IPS-20b (cell line): ENCODE data around the gene REXO1.
"Not testable (repeated sequence)": the region's sequence is repeated elsewhere in the genome, so short reads cannot be mapped to it uniquely, and the experiment has no call there.

Source experiments
- H3K27ac ChIP-seq: one replicate; pipeline ENCODE4 v1.5.1; 2013; ENCODE audit warnings: low read length
- H3K27me3 ChIP-seq: 2 replicates; pipeline ENCODE4 v1.6.1; 2013; ENCODE audit warnings: mild to moderate bottlenecking, low read length, inconsistent platforms; ENCODE audit not compliant: insufficient read depth
- H3K36me3 ChIP-seq: 2 replicates; pipeline ENCODE4 v1.6.1; 2013; ENCODE audit warnings: low read depth, mild to moderate bottlenecking, inconsistent platforms, low read length, moderate library complexity; ENCODE audit not compliant: insufficient read depth
- H3K4me1 ChIP-seq: 2 replicates; pipeline ENCODE4 v1.6.1; 2013; ENCODE audit warnings: mild to moderate bottlenecking, control low read depth, inconsistent platforms, low read length, moderate library complexity; ENCODE audit not compliant: insufficient read depth
- H3K4me3 ChIP-seq: 2 replicates; pipeline ENCODE4 v1.5.1; 2013; ENCODE audit warnings: mild to moderate bottlenecking, low read length, inconsistent platforms
- H3K9ac ChIP-seq: 2 replicates; pipeline ENCODE4 v1.6.1; 2013; ENCODE audit warnings: low read depth, mild to moderate bottlenecking, inconsistent platforms, low read length, moderate library complexity
- H3K9me3 ChIP-seq: 2 replicates; pipeline ENCODE4 v1.6.1; 2013; ENCODE audit warnings: mild to moderate bottlenecking, low read depth, low read length, inconsistent platforms; ENCODE audit not compliant: insufficient read depth

Gene REXO1

DNA sequence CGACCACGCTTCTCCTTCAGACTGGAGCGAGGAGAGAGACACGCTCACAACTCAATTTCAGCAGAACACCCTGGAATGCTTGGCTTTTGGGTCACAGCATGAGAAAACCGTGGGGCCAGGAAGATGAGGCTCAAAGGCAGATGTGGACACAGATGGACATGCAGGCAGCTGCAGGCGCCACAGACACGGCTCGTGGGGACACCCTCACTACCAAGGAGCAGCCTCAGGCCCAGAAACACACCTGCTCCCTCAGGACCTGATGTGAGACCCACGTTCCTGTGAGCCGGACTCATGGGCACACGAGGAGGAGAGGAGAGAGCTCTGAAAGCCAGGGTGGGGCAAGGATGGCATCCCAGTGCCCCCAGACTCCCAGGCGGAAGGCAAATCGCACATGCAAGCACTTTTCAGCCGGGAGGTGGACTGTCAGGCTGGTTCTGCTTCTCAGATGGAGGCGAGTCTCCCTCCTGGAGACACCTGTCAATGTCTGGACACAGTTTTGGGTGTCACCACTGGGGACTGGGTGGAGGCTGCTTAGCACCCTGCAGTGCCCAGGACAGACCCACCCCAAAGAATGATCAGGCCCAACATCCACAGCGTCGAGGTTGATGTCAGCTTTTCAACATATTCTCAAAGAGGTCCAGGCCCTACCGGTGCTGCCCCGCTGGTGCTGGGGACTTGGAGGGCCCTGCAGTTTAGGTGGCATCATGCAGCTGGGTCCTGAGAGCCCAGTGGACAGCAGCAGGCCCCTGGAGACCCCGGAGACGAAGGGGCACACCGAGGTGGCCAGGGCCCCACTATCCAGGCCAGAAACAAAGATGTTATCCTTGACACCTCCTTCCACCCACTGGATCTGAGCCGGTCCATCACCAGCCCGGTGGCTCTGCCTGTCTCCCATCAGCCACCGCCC, 34.8 kb upstream of the REXO1 start:
- Histone ChIP-seq H3K9me3 (no peaks in the 10 kb centered on the region), H3K4me1 (peaks cover 6% of the 10 kb centered on the region; the same call in 1 of the 2 replicates), H3K9ac (no peak overlapping the region; the same call in 1 of the 2 replicates), H3K27ac (no peak overlapping the region), H3K36me3 (no peaks in the 10 kb centered on the region), H3K27me3 (no peaks in the 10 kb centered on the region), H3K4me3 (no peak overlapping the region)

DNA sequence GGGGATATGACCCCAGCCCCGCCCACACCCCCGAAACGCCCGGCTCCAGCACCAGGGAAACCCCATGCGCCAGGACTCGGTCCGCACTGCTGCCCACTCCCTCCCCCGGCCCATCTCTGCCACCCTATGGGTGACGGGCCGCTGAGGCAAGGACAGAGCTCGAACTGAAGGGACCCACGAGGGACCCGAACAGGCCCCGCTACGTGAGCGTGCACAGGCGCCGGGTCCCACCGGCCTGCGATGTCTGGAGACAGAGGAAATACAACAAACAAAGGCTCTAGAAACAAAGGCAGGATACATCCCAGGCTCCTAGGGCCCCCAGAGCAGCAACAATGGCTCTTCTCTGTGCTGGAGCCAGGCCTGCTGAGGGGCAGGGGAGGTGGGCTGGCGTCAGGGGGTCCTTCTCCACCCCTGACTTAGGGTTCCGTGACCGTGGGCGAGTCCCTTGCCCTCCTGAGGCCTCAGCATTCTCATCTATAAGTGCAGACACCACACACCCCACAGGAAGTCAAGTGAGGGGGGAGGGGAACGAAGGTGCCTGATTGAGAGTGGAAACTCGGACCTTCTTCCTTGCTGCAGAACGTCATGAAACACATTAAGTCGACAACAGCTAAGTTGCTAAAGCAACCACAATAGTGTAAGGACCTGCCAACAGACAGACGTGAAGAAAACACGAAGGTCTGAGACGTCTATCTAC, 34.0 kb upstream of the REXO1 start:
- Histone ChIP-seq H3K27ac (no peak overlapping the region), H3K4me1 (peaks cover 6% of the 10 kb centered on the region; the same call in 1 of the 2 replicates), H3K9me3 (no peaks in the 10 kb centered on the region), H3K36me3 (no peaks in the 10 kb centered on the region), H3K9ac (no peak overlapping the region; the same call in 1 of the 2 replicates), H3K4me3 (no peak overlapping the region), H3K27me3 (no peaks in the 10 kb centered on the region)

DNA sequence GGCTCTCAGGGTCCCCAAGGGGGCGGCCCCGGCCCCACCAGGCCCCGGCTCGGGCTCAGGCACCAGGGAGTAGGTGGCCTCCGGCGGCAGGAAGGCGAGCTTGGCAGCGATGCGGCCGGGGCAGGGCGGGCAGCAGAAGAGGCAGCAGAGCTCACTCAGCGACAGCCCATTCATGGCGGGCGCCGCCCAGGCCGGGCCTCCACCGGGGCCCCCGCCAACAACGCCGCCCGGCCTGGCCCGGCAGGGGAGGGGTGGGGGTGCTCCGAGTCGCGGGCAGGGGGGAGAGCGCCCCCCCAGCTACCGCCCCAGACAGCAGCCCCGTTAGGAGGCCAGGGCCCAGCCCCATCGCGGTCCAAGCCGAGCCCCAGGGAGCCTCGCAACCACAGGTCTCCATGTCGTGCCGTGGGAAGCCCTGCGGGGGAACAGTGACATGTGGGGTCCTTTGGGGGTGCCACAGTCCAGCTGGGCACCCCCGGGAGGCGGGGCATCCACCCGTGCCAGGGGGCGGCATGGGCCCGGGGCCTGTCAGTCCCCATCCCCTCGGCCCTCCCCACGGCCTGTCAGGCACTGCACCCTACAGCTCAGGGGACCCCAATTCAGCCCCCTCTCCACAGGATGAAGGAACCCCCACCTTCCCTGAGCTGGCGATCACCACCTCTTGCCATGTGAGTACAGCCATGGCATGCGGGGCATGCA, 33.3 kb upstream of the REXO1 start:
- H3K9ac ChIP-seq, H3K27ac ChIP-seq, H3K9me3 ChIP-seq, H3K4me1 ChIP-seq, H3K36me3 ChIP-seq, H3K4me3 ChIP-seq, H3K27me3 ChIP-seq: not testable (repeated sequence)

GRCh38 chr19:1880611-1881392, 32.5 kb upstream of the REXO1 start:
- Histone ChIP-seq H3K27ac (no peak overlapping the region), H3K27me3 (no peaks in the 10 kb centered on the region), H3K9ac (no peak overlapping the region), H3K9me3 (no peaks in the 10 kb centered on the region), H3K36me3 (no peaks in the 10 kb centered on the region), H3K4me1 (peaks cover 6% of the 10 kb centered on the region; the same call in 1 of the 2 replicates), H3K4me3 (no peak overlapping the region)

- H3K9me3 ChIP-seq, H3K4me3 ChIP-seq, H3K27me3 ChIP-seq, H3K4me1 ChIP-seq, H3K27ac ChIP-seq, H3K36me3 ChIP-seq, H3K9ac ChIP-seq: not testable (repeated sequence)
Observed at GRCh38 chr19:1879982-1880381, 31.7 kb upstream of the REXO1 start.

DNA sequence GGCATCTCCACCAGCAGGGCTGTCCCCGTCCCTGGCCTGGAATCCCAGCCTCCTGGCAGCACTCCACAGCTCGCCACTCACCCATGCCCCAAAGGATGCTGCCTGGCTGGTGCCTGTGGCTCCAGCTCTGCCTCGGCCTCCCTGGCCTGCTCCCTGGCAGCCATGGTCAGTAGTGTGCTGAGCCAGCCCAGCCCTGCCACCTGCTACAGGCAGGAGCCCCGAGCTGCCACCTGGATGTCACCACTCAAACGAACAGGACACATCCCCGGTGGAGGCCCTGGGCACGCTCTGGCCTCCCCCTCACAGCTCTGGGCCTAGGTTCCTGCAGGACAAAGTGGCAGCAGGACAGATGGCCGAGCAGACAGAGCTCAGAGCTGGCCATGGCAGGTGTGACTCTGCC, 30.3 kb upstream of the REXO1 start:
- H3K4me1 ChIP-seq, H3K27ac ChIP-seq, H3K9ac ChIP-seq, H3K4me3 ChIP-seq, H3K27me3 ChIP-seq, H3K36me3 ChIP-seq, H3K9me3 ChIP-seq: not testable (repeated sequence)

GRCh38 chr19:1877280-1877660, 29.0 kb upstream of the REXO1 start:
- H3K9ac ChIP-seq, H3K4me1 ChIP-seq, H3K27me3 ChIP-seq, H3K4me3 ChIP-seq, H3K9me3 ChIP-seq, H3K27ac ChIP-seq, H3K36me3 ChIP-seq: not testable (repeated sequence)

GRCh38 chr19:1876496-1877279, 28.4 kb upstream of the REXO1 start:
- peak overlapping the region; percentile 88 for H3K4me3 ChIP-seq
- H3K9ac ChIP-seq, result peak overlapping the region; percentile 88
- H3K27ac ChIP-seq, result peak overlapping the region; percentile 67
- H3K36me3 ChIP-seq, H3K27me3 ChIP-seq, H3K4me1 ChIP-seq, H3K9me3 ChIP-seq: not testable (repeated sequence)

DNA sequence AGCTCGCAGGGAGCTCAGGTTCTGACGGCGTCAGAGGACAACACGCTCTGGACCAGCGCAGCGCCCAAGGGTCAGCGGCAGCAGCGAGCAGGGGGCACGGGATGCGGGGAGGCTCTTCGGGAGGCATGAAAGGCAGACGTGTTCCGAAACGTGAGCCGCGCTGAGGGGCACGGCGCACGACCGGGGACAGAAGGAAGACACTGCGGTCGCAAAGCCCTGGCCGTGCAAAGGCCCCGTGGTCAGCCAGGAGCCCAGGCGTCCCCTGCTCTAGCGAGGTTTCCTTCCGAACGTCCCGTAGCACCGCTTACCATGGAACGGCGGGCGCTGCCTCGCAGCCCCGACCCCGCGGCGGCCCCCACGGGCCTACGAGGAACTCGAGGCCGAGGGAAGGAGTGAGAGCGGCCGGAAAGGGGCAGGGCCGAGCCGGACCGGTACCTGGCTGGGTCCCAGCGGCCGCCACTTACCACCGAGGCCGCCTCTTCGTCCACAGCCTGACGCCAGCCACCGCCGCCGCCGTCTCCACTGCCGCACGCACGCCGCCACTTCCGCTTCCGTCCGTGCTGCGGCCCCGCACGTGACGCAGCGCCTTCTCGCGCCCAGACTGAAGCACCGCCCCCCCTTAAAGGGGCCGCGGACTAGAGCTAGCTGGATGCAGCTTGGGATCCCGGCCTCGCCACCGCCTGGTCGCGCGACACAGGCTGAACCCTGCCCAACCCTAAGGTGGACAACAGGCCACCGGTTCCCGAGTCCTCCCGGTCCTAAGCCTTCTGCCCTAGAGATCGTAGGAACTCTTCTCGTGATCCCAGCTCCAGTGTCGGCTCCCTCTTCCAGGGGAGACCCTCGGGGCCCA, 27.6 kb upstream of the REXO1 start:
- H3K4me1 ChIP-seq, result peaks cover 9% of the 10 kb centered on the region; the same call in 1 of the 2 replicates
- H3K9ac ChIP-seq, result peak overlapping the region; percentile 88
- no peaks in the 10 kb centered on the region for H3K9me3 ChIP-seq
- H3K4me3 ChIP-seq, result peak overlapping the region; percentile 88
- H3K27ac ChIP-seq, result peak overlapping the region; percentile 67
- H3K27me3 ChIP-seq, result no peaks in the 10 kb centered on the region
- no peaks in the 10 kb centered on the region for H3K36me3 ChIP-seq

DNA sequence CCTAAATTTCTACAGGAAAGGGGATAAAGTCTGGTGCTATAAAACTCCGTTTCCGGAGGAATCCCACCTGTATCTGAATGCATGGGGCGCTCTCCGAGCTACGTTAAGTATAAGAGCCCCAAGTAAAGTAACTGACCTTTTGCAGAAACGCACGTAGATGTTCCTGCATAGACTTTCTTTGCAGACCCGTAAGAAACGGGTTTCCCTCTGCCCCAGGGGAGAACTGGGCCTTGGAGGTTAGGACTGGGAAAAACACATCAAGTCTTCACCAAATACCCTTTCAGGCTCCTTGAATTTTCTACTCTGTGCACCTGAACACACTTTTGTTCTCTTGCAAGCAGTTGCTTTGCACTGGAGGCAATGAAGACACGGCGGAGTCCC, 27.0 kb upstream of the REXO1 start:
- not testable (repeated sequence) for H3K36me3 ChIP-seq

More for the DNA sequence above, 27.0 kb upstream of the REXO1 start:
- H3K27ac ChIP-seq, H3K27me3 ChIP-seq, H3K9me3 ChIP-seq, H3K4me1 ChIP-seq: not testable (repeated sequence)
- Histone ChIP-seq H3K9ac (peak overlapping the region; percentile 87), H3K4me3 (peak overlapping the region; percentile 88)
